ENCODE data around the gene TRUB2. TPM values are rescaled to one million over a fixed set of nuclear protein-coding genes. Genes with fewer than 3 reads are reported as not detected.

Gene TRUB2
- total RNA-seq: 14.0 and 23.9 TPM in 2 replicates

GRCh38 chr9:128322404-128323211, at the start of gene TRUB2, which contains the start of gene COQ4:
TSS of gene TRUB2 (minus strand) at chr9:128322447. CDS start at chr9:128322408, 39 bp downstream.
TSS of gene COQ4 (plus strand) at chr9:128322839. CDS start at chr9:128322859, 20 bp downstream.

GRCh38 chr9:128370752-128371629, 48.7 kb upstream of the TRUB2 start, which contains the start of gene URM1:
TSS of gene URM1 (plus strand) at chr9:128371374. CDS start at chr9:128371381, 7 bp downstream.

GRCh38 chr9:128339761-128340690, 17.8 kb upstream of the TRUB2 start, which contains the start of gene SLC27A4:
TSS of gene SLC27A4 (plus strand) at chr9:128340527. CDS start at chr9:128343133, 2,606 bp downstream.

GRCh38 chr9:128276008-128276573, 46.2 kb downstream of the TRUB2 start, which contains the start of gene SWI5:
TSS of gene SWI5 (plus strand) at chr9:128276276.

GRCh38 chr9:128275198-128276007, 46.8 kb downstream of the TRUB2 start, which contains the start of gene GOLGA2:
TSS of gene GOLGA2 (minus strand) at chr9:128276007. CDS start at chr9:128275976, 31 bp downstream.

Other genes with a start within 250 kb of the TRUB2 start
- 56.7 and 90.5 TPM in 2 replicates for gene PTGES2, start 194.7 kb downstream of the TRUB2 start, total RNA-seq
- gene LCN2, start 173.0 kb downstream of the TRUB2 start, total RNA-seq: not detected in 2 replicates
- 256 and 309 TPM in 2 replicates for gene BBLN, start 162.2 kb downstream of the TRUB2 start, total RNA-seq
- 45.0 and 49.4 TPM in 2 replicates for gene CIZ1, start 130.9 kb downstream of the TRUB2 start, total RNA-seq
- 1.4 and 5.2 TPM in 2 replicates for gene DNM1, start 119.1 kb downstream of the TRUB2 start, total RNA-seq
- 101 and 105 TPM in 2 replicates for gene GOLGA2, start 46.4 kb downstream of the TRUB2 start, total RNA-seq
- 57.1 and 57.4 TPM in 2 replicates for gene SWI5, start 46.2 kb downstream of the TRUB2 start, total RNA-seq
- gene COQ4, start 392 bp upstream of the TRUB2 start, total RNA-seq: 51.6 and 57.2 TPM in 2 replicates
- 16.1 and 19.9 TPM in 2 replicates for gene SLC27A4, start 18.1 kb upstream of the TRUB2 start, total RNA-seq
- 40.6 and 45.3 TPM in 2 replicates for gene URM1, start 48.9 kb upstream of the TRUB2 start, total RNA-seq
- gene CERCAM, start 98.4 kb upstream of the TRUB2 start, total RNA-seq: 177 and 187 TPM in 2 replicates
- 49.6 and 57.4 TPM in 2 replicates for gene ODF2, start 133.6 kb upstream of the TRUB2 start, total RNA-seq
- 30.0 and 35.1 TPM in 2 replicates for gene GLE1, start 182.3 kb upstream of the TRUB2 start, total RNA-seq
- gene SPTAN1, start 230.1 kb upstream of the TRUB2 start, total RNA-seq: 195 and 254 TPM in 2 replicates